ENCODE data around the gene PRR18. TPM values are rescaled to one million over a fixed set of nuclear protein-coding genes. Genes with fewer than 3 reads are reported as not detected.

PRR18 gene
- total and polyA plus RNA-seq, 9 of the 15 experiments (the other 6 are each of a cell fraction or from before 2014, with no cell fraction given), result not detected

DNA sequence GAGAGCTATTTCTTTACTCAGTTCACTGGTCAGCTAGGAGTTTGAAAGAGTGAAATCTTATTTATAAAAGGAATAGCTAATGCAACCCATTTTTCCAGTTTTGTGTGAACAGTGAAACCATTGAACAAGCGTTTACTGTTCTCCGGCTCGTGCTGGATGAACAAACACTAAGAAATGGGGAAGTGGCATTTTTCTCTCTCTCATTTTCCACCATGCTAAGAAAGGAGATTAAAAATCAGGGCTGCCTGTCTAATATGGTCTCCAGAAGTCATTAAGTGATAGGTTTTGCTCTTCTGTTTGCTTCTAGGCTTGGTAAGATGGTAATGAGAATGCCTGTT is 34.9 kb upstream of the PRR18 start (continued):
- no peak for TF ChIP-seq DLX4 (CRISPR knock-in tag; IDR thresholded peaks at IDR 0.05)
- no peak for TF ChIP-seq HMG20A (CRISPR knock-in tag; conservative IDR thresholded peaks at IDR 0.05)
- no peak for TF ChIP-seq NUFIP1 (IDR thresholded peaks at IDR 0.05; ENCODE audit: partially characterized antibody)
- TF ChIP-seq FIP1L1 (IDR thresholded peaks at IDR 0.05; ENCODE audit: low read depth, low read length, poor library complexity, severe bottlenecking), result no peak
- TF ChIP-seq BRCA1 (IDR thresholded peaks at IDR 0.05), result no peak
- TF ChIP-seq BRCA1 (CRISPR knock-in tag; IDR thresholded peaks at IDR 0.05), result no peak
- TF ChIP-seq MCM7 (IDR thresholded peaks at IDR 0.05), result no peak
- TF ChIP-seq MTA3 (IDR thresholded peaks at IDR 0.05; ENCODE audit: borderline replicate concordance), result no peak
- peak; percentile 98 for TF ChIP-seq SPI1 (IDR thresholded peaks at IDR 0.05; ENCODE audit: borderline replicate concordance, low read depth, low read length)
- TF ChIP-seq, protein P1, sequence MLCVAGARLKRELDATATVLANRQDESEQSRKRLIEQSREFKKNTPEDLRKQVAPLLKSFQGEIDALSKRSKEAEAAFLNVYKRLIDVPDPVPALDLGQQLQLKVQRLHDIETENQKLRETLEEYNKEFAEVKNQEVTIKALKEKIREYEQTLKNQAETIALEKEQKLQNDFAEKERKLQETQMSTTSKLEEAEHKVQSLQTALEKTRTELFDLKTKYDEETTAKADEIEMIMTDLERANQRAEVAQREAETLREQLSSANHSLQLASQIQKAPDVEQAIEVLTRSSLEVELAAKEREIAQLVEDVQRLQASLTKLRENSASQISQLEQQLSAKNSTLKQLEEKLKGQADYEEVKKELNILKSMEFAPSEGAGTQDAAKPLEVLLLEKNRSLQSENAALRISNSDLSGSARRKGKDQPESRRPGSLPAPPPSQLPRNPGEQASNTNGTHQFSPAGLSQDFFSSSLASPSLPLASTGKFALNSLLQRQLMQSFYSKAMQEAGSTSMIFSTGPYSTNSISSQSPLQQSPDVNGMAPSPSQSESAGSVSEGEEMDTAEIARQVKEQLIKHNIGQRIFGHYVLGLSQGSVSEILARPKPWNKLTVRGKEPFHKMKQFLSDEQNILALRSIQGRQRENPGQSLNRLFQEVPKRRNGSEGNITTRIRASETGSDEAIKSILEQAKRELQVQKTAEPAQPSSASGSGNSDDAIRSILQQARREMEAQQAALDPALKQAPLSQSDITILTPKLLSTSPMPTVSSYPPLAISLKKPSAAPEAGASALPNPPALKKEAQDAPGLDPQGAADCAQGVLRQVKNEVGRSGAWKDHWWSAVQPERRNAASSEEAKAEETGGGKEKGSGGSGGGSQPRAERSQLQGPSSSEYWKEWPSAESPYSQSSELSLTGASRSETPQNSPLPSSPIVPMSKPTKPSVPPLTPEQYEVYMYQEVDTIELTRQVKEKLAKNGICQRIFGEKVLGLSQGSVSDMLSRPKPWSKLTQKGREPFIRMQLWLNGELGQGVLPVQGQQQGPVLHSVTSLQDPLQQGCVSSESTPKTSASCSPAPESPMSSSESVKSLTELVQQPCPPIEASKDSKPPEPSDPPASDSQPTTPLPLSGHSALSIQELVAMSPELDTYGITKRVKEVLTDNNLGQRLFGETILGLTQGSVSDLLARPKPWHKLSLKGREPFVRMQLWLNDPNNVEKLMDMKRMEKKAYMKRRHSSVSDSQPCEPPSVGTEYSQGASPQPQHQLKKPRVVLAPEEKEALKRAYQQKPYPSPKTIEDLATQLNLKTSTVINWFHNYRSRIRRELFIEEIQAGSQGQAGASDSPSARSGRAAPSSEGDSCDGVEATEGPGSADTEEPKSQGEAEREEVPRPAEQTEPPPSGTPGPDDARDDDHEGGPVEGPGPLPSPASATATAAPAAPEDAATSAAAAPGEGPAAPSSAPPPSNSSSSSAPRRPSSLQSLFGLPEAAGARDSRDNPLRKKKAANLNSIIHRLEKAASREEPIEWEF (CRISPR knock-in tag; IDR thresholded peaks at IDR 0.05), result no peak
- TF ChIP-seq ZNF354B (CRISPR knock-in tag; IDR thresholded peaks at IDR 0.05), result no peak

All from K562 (cell line).